Stimulated activated naive CD4-positive, alpha-beta T cell (primary cell): ENCODE data around the gene ATP6AP2.
"Not testable (repeated sequence)": the region's sequence is repeated elsewhere in the genome, so short reads cannot be mapped to it uniquely, and the experiment has no call there.

Experiments used
- DNase-seq, 6 experiments: peaks; one replicate each; lab custom pipeline; 2025; lab: John Stamatoyannopoulos, UW

ATP6AP2 gene

DNA sequence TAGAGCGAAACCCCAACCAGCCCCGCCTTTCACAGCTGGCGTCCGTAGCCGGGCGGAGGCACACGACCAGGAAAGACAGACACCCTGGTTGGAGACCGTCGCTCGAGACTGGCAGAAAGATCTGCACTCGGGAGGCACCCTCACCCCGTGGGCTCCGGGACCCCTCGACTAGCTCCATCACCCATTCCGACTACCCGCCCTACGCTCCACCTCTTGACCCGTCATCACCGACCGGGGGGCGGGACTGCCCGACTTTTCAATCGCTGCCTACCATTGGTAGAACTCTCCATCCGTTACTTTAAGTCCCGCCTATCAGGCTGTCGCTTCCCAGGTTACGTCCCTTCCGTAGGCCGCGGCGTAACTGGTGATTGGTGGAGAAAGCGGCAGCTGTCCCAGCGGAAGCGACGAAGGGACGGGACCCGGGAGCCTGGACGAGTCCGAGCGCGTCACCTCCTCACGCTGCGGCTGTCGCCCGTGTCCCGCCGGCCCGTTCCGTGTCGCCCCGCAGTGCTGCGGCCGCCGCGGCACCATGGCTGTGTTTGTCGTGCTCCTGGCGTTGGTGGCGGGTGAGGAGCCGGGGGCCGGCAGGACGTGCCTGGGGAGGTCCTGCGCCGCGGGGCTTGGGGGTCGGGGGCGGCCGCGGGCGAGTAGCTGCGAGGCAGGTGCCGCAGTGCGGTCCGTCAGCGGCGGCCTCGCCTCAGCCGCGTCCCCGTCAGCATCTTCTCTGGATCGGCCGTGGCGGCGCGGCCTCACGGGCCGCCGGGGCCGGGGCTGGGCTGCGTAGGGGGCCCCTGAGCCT is at the start of gene ATP6AP2:
TSS of gene ATP6AP2 (plus strand) at position 434 of the 799 bp plus-strand sequence. CDS start at position 530, 96 bp downstream.
- peak; percentile 76 to 91 (median 86) for DNase-seq

DNA sequence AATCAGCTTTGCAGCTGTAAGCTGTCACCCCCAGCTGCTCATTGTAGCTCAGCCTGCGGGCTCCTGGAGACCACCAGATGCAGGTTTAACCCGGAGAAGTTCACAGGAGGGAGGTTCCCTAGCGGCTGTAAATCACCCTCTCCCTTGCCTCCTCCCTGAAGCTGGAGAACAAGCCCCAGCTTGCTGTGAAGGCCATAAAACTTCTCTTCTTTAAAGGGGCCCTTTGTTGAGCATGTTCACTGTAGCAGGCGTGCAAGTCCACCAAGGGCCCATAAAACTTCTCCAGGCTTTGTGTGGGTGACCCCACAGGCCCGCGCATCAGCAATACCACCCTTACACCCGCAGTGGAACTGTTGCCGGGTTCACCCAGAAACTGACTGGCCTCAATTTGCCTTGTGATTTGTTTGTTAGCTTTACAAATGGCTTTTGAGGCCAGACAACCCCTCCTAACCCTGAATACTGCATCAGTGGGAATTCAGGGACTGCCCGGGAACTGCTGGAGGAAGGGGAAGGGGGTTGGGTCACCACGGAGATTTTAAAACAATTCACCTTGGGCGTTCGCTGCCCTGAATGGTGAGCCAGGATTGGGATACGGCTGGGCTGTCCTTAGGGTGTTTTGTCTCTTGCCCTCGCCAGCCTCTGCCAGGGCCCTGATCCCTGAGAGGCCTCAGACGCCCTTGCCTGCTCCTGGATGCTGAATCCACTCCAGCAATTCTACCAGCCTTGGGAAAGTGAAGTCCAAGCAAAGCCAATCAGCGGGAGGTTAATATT is 49.5 kb upstream of the ATP6AP2 start:
- no peak for DNase-seq

DNA sequence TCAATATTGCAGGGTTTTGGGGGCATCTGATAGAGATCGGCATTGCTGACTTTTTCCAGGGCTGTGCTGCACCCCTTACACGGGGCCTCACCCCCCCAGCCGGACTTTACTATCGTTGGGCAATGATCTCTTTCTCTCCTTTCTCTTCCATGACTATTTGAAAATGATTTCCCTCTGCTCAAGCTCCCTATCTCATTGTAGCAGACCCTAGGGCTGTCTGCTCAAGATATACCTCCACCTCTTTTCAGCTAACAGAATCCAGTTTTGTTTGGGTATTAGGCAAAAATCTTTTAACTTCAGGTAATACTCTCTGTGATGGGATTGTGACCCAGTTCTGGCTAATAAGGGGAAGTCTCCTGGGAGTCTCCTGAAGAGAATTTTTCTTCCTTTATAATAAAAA is 43.5 kb upstream of the ATP6AP2 start:
- DNase-seq = no peak

GRCh38 chrX:40538406-40538805 is 42.4 kb upstream of the ATP6AP2 start:
- no peak for DNase-seq

- peak; percentile 23 to 69 (median 62) for DNase-seq
These were observed 41.3 kb upstream of the ATP6AP2 start for GRCh38 chrX:40539214-40540142.

DNA sequence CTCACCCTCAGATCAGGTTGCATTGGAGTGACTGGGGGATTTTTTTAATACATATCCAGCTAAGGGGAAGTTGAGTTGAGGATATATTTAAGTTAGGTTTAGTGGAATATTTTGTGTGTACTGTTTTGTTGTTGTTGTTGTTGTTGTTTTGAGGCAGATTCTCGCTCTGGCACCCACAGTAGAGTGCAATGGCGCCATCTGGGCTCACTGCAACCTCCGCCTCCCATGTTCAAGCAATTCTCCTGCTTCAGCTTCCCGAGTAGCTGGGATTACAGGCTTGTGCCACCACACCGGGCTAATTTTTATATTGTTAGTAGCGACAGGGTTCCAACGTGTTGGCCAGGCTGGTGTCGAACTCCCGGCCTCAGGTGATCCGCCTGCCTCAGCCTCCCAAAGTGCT is 38.6 kb upstream of the ATP6AP2 start:
- DNase-seq = no peak

GRCh38 chrX:40542972-40543371 is 37.8 kb upstream of the ATP6AP2 start:
- no peak for DNase-seq

- peak in 4 of 6 experiments; percentile 0 to 57 (median 24) for DNase-seq
These were observed 37.0 kb upstream of the ATP6AP2 start for GRCh38 chrX:40543661-40544328.

GRCh38 chrX:40544343-40545266 is 36.2 kb upstream of the ATP6AP2 start:
- DNase-seq = no peak

GRCh38 chrX:40546870-40547269 is 33.9 kb upstream of the ATP6AP2 start:
- DNase-seq = no peak

DNA sequence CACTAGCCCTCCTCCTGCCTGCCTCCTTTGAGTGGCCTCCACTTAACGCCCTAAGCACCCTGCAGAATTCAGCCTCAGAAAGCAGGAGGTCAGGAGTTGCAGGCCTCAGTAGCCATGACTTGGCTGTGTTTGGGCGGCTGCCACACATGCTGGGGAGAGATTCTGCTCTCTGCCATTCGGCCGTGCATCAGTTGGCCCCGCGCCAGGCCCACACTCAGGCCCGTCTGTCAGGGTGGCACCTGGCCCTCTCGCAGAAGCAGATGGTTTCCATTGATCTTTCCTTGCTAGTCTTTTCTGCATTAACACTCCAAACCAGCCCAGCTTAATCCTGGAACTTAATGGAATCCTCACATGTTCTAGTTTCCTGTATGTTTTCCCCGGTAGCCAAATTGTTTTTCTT is 30.7 kb upstream of the ATP6AP2 start:
- DNase-seq = no peak

GRCh38 chrX:40552768-40553167 is 28.0 kb upstream of the ATP6AP2 start:
- no peak for DNase-seq

GRCh38 chrX:40558590-40558989 is 22.2 kb upstream of the ATP6AP2 start:
- no peak for DNase-seq

DNA sequence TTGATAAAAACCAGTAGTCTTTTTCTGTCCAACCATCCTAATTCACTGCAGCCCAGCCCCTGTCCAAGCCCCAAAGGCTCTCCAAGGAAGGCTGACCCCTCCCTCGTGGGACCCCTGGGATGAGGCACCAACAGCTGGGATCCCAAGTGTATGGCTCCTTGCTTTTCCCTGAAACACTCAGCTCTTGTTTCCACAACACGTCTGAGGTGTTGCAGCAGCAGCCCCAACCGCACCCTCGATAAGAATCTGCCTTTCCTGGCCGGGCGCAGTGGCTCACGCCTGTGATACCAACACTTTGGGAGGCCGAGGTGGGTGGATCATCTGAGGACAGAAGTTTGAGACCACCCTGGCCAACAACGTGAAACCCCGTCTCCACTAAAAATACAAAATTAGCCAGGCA is 17.0 kb upstream of the ATP6AP2 start:
- no peak for DNase-seq

DNA sequence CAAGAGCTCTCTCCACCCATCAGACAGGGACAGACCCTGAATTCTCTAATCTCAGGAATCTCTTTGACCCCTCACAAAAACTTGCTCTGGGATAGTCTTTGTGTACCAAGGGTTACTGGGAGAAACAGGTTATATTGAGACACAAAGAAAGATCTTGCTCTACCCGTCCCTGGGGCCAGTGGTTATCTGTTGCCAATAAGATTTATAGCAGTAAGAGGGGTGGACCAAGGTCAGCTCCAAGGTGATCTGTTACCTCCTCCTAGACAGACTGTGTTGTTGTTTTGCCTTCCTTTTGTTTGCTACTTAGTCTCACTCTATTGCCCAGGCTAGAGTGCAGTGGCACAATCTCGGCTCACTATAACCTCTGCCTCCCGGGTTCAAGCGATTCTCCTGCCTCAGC is 16.3 kb upstream of the ATP6AP2 start:
- no peak for DNase-seq

DNA sequence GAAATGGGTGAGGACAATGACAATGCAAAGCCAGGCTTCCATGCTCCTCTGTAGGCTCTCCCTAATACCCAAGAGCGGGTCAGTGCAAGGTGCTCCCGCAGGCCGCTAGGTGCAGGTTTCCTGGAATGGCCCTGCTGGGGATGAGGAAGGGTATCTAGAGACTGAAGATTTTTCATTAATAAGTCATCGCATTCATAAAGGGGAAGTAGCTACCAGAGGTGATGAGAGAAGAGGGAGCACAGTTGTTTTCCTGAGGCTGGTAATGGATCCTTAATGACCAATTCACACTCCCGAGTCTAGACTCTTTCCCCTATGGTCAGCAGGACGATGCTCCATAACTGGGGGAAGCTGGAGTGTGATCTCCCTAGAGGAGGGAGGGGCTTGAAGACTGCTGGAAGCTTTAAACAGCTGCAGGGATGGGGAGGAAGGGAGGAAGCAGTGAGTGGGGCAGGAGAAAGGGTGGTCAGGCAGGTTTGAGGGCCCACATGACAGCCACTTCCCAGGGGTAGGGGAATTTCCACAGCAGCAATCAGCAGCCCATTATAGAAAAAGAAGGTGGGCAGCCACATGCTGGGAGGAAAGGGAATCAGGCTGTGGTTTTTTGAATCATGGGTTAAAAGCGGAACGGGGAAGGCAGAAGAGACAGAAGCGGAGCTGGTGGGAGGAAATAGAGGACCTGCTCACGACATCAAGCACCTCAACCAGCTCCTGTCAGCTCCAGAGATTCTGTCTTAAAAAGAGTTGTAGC is 10.2 kb upstream of the ATP6AP2 start:
- peak in 1 of 6 experiments; percentile 46 for DNase-seq

DNA sequence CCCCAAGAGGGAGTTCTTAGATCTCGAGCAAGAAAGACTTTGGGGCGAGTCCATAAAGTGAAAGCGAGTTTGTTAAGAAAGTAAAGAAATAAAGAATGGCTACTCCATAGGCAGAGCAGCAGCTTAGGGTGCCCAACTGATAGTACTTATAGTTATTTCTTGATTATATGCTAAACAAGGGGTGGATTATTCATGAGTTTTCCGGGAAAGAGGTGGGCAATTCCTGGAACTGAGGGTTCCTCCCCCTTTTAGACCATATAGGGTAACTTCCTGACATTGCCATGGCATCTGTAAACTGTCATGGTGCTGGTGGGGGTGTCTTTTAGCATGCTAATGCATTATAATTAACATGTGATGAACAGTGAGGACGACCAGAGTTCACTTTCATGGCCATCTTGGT is 9.6 kb upstream of the ATP6AP2 start:
- peak in 5 of 6 experiments; percentile 14 to 48 (median 35) for DNase-seq

DNA sequence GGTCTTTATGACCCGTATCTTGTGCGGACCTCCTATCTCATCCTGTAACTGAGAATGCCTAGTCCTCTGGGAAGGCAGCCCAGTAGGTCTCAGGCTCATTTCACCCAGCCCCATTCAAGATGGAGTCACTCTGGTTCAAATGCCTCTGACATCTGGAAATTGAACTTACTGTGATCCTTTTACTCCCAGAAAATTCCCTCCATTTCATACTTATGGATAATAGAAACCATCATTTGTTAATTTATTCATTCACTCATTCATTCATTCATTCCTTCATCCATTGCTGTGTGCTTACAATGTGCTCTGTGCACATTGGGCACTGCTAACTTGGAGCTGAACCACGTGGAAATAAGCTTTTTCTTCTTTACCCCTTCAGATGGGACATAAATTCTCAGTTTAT is 9.2 kb upstream of the ATP6AP2 start:
- DNase-seq = no peak

DNA sequence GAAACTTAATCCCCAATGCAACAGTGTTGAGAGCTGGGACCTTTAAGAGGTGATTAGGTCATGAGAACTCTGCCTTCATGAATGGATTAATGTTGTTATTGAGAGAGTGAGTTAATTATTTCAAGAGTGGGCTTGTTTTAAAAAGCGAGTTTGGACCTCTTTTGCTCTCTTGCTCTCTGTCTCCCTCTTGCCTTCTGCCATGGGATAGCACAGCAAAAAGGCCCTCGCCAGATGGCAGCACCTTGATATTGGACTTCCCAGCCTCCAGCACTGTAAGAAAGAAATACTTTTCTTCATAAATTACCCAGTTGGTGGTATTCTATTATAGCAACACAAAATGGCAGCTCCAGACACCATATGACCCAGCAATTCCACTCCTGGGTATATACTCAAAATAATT is 7.0 kb upstream of the ATP6AP2 start:
- DNase-seq = peak in 1 of 6 experiments; percentile 2

DNA sequence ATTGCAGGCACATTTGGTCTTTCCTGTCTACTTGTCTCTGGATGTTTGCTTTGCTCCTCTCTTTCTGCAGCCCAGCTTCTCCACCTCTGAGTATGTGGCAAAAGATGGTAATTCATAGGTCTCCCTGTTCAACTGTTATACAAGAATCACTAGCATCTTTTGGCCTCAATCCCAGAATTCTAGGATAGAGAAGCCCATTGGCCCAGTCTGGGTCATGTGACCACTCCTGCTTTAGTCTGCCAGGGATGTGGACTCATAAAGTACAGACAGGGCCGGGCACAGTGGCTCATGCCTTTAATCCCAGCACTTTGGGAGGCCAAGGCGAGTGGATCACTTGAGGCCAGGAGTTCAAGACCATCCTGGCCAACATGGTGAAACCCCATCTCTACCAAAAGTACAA is 5.4 kb upstream of the ATP6AP2 start:
- DNase-seq = not testable (repeated sequence)
